Stimulated activated naive CD8-positive, alpha-beta T cell treated with anti-CD3 and anti-CD28 coated beads, Interleukin-15, Interleukin-2, amounts not matched to agents 100 U/mL and 50 U/mL, for 24 hours (primary cell): ENCODE results near the gene ADORA3.

Experiments used
- ATAC-seq: fragments of 150-1000 bp; cut with Tn5 transposase; one replicate; pipeline ENCODE4 v1.10.0; 2021
- DNase-seq: peaks from one replicate; pipeline ENCODE4 v3.0.0; 2021

ADORA3 gene

DNA sequence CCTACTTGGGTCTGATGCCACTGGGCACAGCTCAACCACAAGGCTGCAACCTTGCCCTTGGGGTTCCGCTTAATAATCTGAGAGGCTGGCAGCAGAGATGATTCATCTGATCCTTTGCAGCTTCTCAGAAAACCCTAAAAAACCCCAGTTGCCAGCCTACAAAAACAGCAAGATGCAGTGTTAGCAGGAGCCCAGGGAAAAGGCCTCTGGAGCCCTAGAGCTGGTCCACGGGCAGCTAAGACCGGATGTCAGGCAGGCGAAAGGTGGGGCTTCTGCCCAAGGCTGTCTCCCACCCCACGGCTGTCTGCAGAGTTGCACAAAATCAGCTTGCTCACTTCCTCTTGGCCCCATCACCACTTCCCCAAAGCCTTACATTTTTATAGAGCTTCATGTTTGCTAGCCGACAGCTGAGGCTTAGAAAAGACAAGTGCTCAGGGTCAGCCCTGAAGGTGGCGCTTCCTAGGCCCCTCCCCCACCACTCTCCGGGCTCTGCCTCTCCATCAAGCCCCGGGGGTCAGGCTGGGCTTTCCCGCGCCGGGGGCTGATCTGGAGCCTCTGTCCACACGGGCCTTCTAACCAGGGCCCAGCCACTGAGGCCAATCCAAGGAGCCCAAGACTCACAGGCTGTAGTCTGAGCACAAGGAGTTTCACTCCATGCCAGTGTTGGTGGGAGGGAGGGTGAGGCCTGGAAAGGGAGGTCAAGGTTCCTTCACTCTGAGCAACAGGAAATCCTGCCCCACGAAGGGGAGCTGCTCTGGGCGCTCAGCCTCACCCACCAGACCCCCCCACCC is 4.2 kb upstream of the ADORA3 start:
- peak; percentile 75 for ATAC-seq
- DNase-seq = peak; percentile 73

DNA sequence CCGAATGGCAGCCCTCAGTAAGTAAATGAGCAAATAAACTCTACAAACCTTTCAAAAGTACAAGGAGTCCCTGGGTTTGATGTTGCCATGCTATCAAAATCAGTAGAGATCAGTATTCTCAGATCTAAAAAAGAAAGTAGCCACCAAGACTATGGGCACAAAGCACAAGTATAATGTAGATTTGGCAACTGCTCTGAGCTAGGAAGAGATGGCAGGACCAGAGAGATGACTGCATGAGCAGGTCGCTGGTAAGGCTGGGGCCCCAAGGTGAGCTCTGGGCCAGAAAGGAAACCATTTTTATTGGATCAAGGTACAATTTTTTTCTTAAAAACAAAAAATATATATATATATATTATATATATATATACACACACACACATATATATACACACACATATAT is 3.1 kb upstream of the ADORA3 start:
- no peak for ATAC-seq
- no peak for DNase-seq

- DNase-seq (peak; percentile 35), ATAC-seq (peak; percentile 16)
Observed at GRCh38 chr1:111505641-111506119, 2.2 kb upstream of the ADORA3 start.

DNA sequence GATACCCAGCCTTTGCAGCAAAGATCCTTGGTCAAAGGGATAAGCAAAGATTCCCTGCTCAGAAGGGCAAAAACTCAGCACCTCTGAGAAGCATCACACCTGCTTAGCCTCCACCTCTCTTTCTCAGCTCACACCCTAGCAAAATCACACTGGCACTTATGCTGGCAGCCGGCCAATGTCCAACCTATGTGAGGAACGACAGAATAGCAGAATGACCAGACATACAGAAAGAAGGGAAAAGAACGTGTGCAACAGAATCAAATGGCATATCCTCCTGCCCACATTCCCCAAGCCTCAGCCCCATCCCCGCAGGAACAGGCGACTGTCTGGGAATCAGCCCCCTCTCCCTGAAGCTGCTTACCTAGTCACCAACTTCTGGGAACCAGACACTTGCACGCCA is 664 bp upstream of the ADORA3 start:
- no peak for DNase-seq
- no peak for ATAC-seq

DNA sequence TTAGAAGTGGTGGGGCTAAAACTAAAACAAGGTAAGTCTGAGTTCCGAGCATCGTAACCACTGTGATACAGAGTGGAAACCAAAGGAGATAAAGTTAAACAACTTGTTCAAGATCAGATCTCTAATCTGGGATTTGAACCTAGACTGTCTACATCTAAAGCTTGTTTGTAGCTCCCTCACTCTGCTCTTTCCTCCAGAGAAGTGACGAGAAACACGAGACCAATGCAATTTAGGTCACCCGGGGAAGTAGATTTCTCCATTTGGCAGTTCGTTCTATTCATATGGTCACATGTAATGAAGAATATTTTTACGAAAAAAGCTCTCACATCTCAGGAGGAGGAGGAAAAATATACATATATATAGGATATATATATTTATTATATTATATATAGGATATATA is 1.8 kb downstream of the ADORA3 start:
- ATAC-seq (no peak), DNase-seq (no peak)

DNA sequence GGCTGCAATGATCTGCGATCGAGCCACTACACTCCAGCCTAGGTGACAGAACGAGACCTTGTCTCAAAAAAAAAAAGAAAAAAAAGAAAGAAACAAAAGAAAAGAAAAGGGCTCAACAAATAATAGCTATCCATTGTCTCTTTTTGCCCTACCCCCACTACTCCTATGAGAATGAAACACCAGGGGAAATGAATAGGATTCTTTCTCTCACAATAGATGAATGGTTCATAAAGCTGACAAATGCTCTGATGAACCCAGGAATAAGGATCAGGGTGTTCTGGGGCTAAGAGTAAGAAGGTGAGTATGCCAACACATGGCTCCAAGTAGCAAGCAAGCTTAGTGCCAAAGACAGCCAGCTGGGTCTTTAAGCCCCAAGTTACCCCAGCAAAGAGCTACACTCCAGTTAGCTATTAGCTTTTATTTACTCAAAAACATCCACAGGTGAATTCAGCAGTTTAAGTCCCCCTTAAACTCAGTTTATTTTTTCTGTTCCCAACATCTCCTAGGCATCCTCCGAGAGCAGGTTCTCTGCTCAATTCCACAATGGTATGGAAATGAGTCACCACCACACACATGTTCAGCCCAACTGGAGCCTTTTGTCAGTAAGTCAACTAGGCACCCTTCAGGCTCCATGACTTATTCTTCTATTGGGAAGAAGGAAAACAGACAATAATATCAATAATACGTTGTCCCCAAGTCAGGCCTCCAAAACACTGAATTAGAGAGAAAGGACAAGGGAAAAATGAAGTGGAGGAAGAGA is 4.2 kb downstream of the ADORA3 start:
- no peak for ATAC-seq
- DNase-seq = no peak

DNA sequence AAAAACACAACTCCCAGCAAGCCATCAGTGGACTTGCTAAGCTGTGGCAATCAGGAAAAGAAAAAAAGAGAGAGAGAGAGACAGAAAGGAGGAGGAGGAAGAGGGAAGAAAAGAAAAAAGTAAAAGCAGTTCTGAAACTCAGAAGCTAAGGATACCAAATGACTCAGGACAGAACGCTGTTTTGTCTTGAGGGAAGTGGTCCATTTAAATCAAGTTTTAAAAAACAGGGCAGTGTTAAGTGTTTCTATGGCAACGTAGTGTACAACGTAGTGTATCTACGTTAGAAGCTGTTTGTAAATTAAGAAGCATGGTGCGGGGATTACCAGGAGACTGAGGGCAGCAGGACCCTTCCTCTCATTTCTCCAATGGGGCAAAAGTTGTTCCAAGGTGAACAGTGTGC is 5.8 kb downstream of the ADORA3 start:
- ATAC-seq (peak; percentile 28), DNase-seq (no peak)

DNA sequence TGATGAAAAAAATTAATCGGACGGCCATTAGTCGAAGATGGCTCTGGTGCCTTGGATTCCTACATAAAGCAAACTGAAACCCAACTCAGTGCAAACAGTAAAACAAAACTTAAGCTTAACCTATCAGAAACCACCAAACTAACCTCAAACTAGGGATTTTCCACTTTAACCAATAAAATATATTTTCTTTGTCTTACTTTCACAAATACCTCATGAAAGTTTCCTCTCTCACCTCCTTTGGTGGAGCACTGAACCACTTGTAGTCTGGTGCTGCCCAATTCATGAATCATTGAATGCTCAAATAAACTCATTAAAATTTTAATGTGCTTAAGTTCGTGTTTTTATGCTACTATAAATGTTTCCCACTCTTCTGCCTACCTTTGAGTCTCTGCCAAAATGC is 7.0 kb downstream of the ADORA3 start:
- ATAC-seq = peak; percentile 71
- DNase-seq = no peak

DNA sequence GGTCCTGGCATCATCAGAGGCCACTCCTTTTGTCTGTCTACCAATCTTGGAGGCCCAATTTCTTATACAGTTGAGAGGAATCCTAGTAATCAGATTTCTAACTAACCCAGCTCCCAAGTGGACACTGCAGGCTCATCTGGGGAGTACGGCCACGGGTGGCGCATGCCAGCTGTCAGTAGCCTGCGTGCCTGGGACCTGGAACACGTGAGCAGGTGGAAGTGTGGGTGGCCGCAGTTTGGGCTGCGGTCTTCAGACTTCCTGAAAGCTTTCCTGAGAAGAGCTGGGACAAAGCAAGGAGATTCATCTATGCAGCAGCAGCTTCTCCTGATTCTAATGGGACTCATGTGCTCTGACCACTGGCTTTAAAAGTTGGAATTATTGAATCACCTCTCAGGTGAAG is 12.4 kb downstream of the ADORA3 start:
- ATAC-seq = no peak
- no peak for DNase-seq

- DNase-seq = no peak
- no peak for ATAC-seq
Observed at GRCh38 chr1:111490220-111490619, 13.2 kb downstream of the ADORA3 start.

DNA sequence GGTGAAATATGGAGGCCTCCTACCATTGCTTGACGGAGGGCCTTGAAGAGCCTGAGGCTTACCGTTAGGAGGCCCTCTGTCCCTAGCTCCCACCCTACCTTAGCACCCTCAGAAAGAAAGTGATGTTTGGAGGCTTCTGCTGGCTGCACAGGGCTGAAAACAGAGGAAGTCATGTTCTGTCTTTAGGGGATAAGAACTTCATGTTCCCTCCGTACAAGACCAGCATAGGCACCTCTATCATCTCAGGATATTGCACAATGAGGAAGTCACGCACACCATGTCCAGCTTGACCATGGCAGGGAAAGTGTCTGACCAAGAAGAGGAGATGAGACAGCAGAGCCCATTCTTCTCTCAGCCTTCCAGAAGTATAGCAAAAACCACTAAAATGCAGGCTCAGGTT is 13.8 kb downstream of the ADORA3 start:
- ATAC-seq (no peak), DNase-seq (no peak)

DNA sequence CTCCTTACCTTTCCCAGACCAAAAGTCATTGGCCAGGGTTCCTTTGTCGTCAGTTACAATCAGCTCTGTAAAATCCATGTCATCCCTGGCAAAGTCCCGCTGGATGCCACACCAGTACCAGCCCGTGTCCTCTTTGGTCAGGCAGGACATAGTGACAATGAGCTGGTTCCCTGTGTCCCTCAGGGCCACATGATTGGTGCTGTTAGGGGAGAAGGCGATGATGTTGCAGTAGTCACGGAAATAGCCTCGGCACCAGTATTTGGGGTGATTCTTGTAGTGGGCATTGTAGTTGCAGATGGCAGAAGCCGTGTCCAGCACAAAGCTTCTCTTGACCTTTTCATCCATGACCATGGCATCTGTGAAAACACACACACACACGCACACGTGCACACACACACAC is 14.8 kb downstream of the ADORA3 start:
- ATAC-seq (no peak), DNase-seq (no peak)

- ATAC-seq = no peak
- DNase-seq = no peak
Observed at GRCh38 chr1:111487133-111487532, 16.3 kb downstream of the ADORA3 start.

DNA sequence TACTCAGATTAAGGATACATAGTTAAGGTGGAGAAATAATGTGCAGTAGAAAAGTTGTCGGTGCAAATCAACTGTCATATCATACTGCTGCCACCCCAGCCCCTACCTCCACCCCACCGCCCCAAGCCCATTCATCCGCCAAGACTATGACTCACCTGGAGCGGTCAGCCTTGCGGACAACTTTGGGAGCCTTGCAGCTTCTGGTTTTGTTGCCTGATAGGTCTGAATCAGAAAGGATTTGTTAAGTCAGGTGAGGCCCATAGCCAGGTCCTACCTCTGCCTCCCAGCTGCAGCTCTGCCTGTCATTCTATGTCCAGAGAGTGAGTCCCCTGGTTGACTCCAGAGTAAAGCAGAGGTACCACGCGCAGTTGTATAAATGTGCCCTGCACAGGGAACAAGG is 17.0 kb downstream of the ADORA3 start:
- ATAC-seq = no peak

GRCh38 chr1:111484391-111485026 is 18.9 kb downstream of the ADORA3 start:
- ATAC-seq (no peak), DNase-seq (no peak)

More for the DNA sequence above, 17.0 kb downstream of the ADORA3 start:
- no peak for DNase-seq

- DNase-seq (no peak), ATAC-seq (no peak)
Observed at GRCh38 chr1:111483876-111484275, 19.6 kb downstream of the ADORA3 start.

DNA sequence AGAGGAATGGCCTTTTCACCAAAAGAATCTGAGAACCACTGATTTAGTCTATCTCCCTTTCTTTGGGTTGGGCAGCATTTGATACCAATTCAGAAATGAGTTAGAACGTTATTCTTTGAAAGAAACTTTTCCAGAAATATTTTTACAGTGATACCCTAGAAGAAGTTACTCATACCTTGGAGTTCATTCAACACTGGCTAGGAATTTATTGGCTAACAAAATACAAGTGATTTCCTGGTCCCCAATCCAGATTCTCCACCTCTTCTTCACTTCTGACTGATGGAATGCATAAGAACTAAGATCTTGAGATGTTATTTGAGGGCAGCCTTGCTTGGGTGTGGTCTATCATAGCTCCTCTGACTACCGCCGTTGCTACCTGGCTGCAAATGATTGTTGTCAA is 20.3 kb downstream of the ADORA3 start:
- DNase-seq = no peak

GRCh38 chr1:111481387-111482221 is 21.8 kb downstream of the ADORA3 start:
- ATAC-seq (peak; percentile 74), DNase-seq (peak; percentile 72)

More for the DNA sequence above, 20.3 kb downstream of the ADORA3 start:
- ATAC-seq = no peak

- ATAC-seq (no peak), DNase-seq (no peak)
Observed at GRCh38 chr1:111480674-111481073, 22.8 kb downstream of the ADORA3 start.

GRCh38 chr1:111476761-111477309 is 26.6 kb downstream of the ADORA3 start:
- DNase-seq (peak; percentile 30), ATAC-seq (peak; percentile 65)

GRCh38 chr1:111476214-111476613 is 27.2 kb downstream of the ADORA3 start:
- ATAC-seq (no peak), DNase-seq (no peak)

- DNase-seq (peak; percentile 45), ATAC-seq (peak; percentile 84)
Observed at GRCh38 chr1:111475701-111476100, 27.7 kb downstream of the ADORA3 start.
